K562 (cell line): ENCODE data around the gene SP2. TPM values are rescaled to one million over a fixed set of nuclear protein-coding genes. Genes with fewer than 3 reads are reported as not detected.
A peak's percentile ranks its signal among the peaks of the same experiment; 100 is the strongest.

ENCODE experiments used
- ARNT ChIP-seq, 2 experiments: fragments of 450-650 bp; IDR thresholded peaks; 2 replicates each; pipeline ENCODE4 v1.6.1; 2016; ENCODE audit warnings: mild to moderate bottlenecking in 1 of 2
- BRF2 ChIP-seq: IDR thresholded peaks from 3 replicates; pipeline ENCODE4 v1.6.1; 2011; ENCODE audit warnings: borderline replicate concordance, mild to moderate bottlenecking; ENCODE audit not compliant: insufficient read length, insufficient read depth
- CCNT2 ChIP-seq: IDR thresholded peaks from 2 replicates; pipeline ENCODE4 v1.6.1; 2011; ENCODE audit warnings: borderline replicate concordance, low read depth, mild to moderate bottlenecking, moderate library complexity, mixed read lengths, low read length; ENCODE audit not compliant: insufficient read length; ENCODE audit errors: extremely low read depth
- E2F6 ChIP-seq, 2 experiments: IDR thresholded peaks; 2 replicates each; pipeline ENCODE4 v1.6.1; 2011; ENCODE audit warnings: borderline replicate concordance in 1 of 2, control low read depth in 1 of 2, low read depth in 1 of 2, low read length in 1 of 2, mild to moderate bottlenecking in 1 of 2, mixed read lengths in 1 of 2, moderate library complexity in 1 of 2; ENCODE audit not compliant: insufficient read depth in 1 of 2, insufficient read length in 1 of 2, poor library complexity in 1 of 2, severe bottlenecking in 1 of 2; ENCODE audit errors: extremely low read depth in 1 of 2
- HDAC1 ChIP-seq, 2 experiments: fragments of 450-650 bp; IDR thresholded peaks; 2 replicates each; pipeline ENCODE4 v1.6.1; 2016 to 2017; ENCODE audit warnings: inconsistent platforms in 1 of 2, mild to moderate bottlenecking in 1 of 2, moderate library complexity in 1 of 2
- JUN ChIP-seq, 2 experiments: sonication (generic) in 1 of 2; formaldehyde crosslinking in 1 of 2; IDR thresholded peaks; 2 replicates each; pipeline versions ENCODE4 v1.6.1 to v1.8.0; 2012 to 2022; ENCODE audit warnings: borderline replicate concordance in 2 of 2, mild to moderate bottlenecking in 2 of 2, improper control_type of control experiment in 1 of 2, low read depth in 1 of 2, low read length in 1 of 2, missing genetic modification reagents in 1 of 2
- KDM2B ChIP-seq: fragments of 250-450 bp; sonication (Bioruptor Pico); IDR thresholded peaks from 2 replicates; pipeline ENCODE4 v1.8.0; 2021; ENCODE audit warnings: mild to moderate bottlenecking, moderate library complexity
- MCM5 ChIP-seq: fragments of 450-650 bp; IDR thresholded peaks from 2 replicates; pipeline ENCODE4 v1.6.1; 2016; ENCODE audit warnings: low read depth
- PHF21A ChIP-seq: fragments of 450-650 bp; IDR thresholded peaks from 2 replicates; pipeline ENCODE4 v1.6.1; 2017; ENCODE audit warnings: low read depth, borderline replicate concordance
- PHF8 ChIP-seq: fragments of 200-600 bp; sonication (generic); IDR thresholded peaks from 2 replicates; pipeline ENCODE4 v1.6.1; 2012; ENCODE audit warnings: mixed run types, mild to moderate bottlenecking, inconsistent platforms, low read length, moderate library complexity, borderline replicate concordance
- PREB ChIP-seq: sonication (generic); formaldehyde crosslinking; IDR thresholded peaks from 2 replicates; pipeline ENCODE4 v1.8.1; 2023; ENCODE audit warnings: mild to moderate bottlenecking, missing genetic modification reagents
- RAD51 ChIP-seq: fragments of 450-650 bp; IDR thresholded peaks from 2 replicates; pipeline ENCODE4 v1.7.1; 2016; ENCODE audit warnings: low read depth, mild to moderate bottlenecking, borderline replicate concordance
- RBM39 ChIP-seq: fragments of 200-400 bp; formaldehyde crosslinking; optimal IDR thresholded peaks from 2 replicates; pipeline ENCODE3; 2018; ENCODE audit warnings: low read depth, low read length
- SIRT6 ChIP-seq: IDR thresholded peaks from one replicate; pipeline ENCODE4 v1.6.1; 2012; ENCODE audit warnings: low read depth, mild to moderate bottlenecking, control low read depth, inconsistent platforms, low read length, moderate library complexity
- STAG1 ChIP-seq: sonication (generic); formaldehyde crosslinking; IDR thresholded peaks from 2 replicates; pipeline ENCODE4 v1.5.0; 2020; ENCODE audit warnings: missing genetic modification reagents, borderline replicate concordance
- SUPT5H ChIP-seq: fragments of 450-650 bp; IDR thresholded peaks from 2 replicates; pipeline ENCODE4 v1.6.1; 2016
- TFE3 ChIP-seq: fragments of 450-650 bp; formaldehyde crosslinking; IDR thresholded peaks from 2 replicates; pipeline ENCODE4 v1.4.0; 2020; ENCODE audit warnings: mild to moderate bottlenecking, mixed read lengths
- THRB ChIP-seq: fragments of 450-650 bp; formaldehyde crosslinking; conservative IDR thresholded peaks from 2 replicates; pipeline ENCODE4 v1.4.0; 2022; ENCODE audit warnings: mild to moderate bottlenecking, missing genetic modification characterization
- U2AF2 ChIP-seq: fragments of 200-400 bp; formaldehyde crosslinking; optimal IDR thresholded peaks from 2 replicates; pipeline ENCODE3; 2017; ENCODE audit warnings: low read depth, mild to moderate bottlenecking, low read length
- YBX1 ChIP-seq: fragments of 450-650 bp; IDR thresholded peaks from 2 replicates; pipeline ENCODE4 v1.7.1; 2016; ENCODE audit warnings: mild to moderate bottlenecking
- ZNF232 ChIP-seq: sonication (generic); formaldehyde crosslinking; IDR thresholded peaks from 2 replicates; pipeline ENCODE4 v1.8.0; 2022; ENCODE audit warnings: mild to moderate bottlenecking, missing genetic modification reagents
- polyA plus RNA-seq, 8 experiments: library from polyadenylated mRNA; depleted of rRNA in 4 of 8; stranded (reverse) in 5 of 8; unstranded in 3 of 8; fragments of >200 nt; fragmentation: Nextera tagmentation in 2 of 8; fragmentation: Illumina TruSeq in 1 of 8; extraction: Ambion mirVana in 2 of 8; extraction: Trizol in 1 of 8; gene quantifications; 2 replicates each; pipeline versions ENCODE4 v1.2.1 to v1.2.3, GENCODE V29; 2011 to 2014; ENCODE audit warnings: inconsistent platforms in 1 of 8, missing spikeins in 1 of 8
- total RNA-seq, 7 experiments: library from RNA; depleted of rRNA in 6 of 7; stranded (reverse); fragments of >200 nt in 6 of 7; fragmentation: Illumina TruSeq in 2 of 7; extraction: Trizol in 2 of 7; gene quantifications; 2 replicates each; pipeline versions ENCODE4 v1.2.1 to v1.2.3, GENCODE V29; 2011 to 2021; ENCODE audit warnings: low replicate concordance in 1 of 7

Gene SP2
- total and polyA plus RNA-seq, 9 of the 15 experiments (the other 6 are each of a cell fraction or from before 2014, with no cell fraction given): 0.77 to 22.3 (median 2.3) TPM

- no peak for TF ChIP-seq BRF2
- TF ChIP-seq U2AF2: no peak
- no peak for TF ChIP-seq SUPT5H
- TF ChIP-seq KDM2B (CRISPR knock-in tag): 0 out of 2 replicates have a peak, but pooled peaks have one; percentile 50
- TF ChIP-seq CCNT2: no peak
- peak; percentile 96 for TF ChIP-seq STAG1
- TF ChIP-seq HDAC1 (IDR thresholded peaks at IDR 0.05): no peak
- no peak for TF ChIP-seq ARNT (IDR thresholded peaks at IDR 0.05)
- no peak for TF ChIP-seq ZNF232 (CRISPR knock-in tag)
- TF ChIP-seq SIRT6: no peak
- TF ChIP-seq THRB (CRISPR knock-in tag): no peak
- no peak for TF ChIP-seq TFE3
- TF ChIP-seq MCM5: no peak
- no peak for TF ChIP-seq E2F6 (IDR thresholded peaks at IDR 0.05; ENCODE audit: borderline replicate concordance in 1 of 2, extremely low read depth in 1 of 2, insufficient read depth in 1 of 2, insufficient read length in 1 of 2, low read depth in 1 of 2, low read length in 1 of 2, poor library complexity in 1 of 2, severe bottlenecking in 1 of 2)
- TF ChIP-seq PHF8: no peak
- no peak for TF ChIP-seq RBM39
- no peak for TF ChIP-seq RAD51
- TF ChIP-seq YBX1: no peak
- no peak for TF ChIP-seq PHF21A
- TF ChIP-seq JUN (IDR thresholded peaks at IDR 0.05; ENCODE audit: borderline replicate concordance, low read depth, low read length): 0 out of 2 replicates have a peak, but pooled peaks have one; percentile 14
- no peak for TF ChIP-seq JUN (CRISPR knock-in tag; IDR thresholded peaks at IDR 0.05; ENCODE audit: borderline replicate concordance)
- no peak for TF ChIP-seq PREB (CRISPR knock-in tag)
These were observed 6.1 kb upstream of the SP2 start (continued) for GRCh38 chr17:47889734-47890529.
